Adrenal gland (tissue), 5 donors: ENCODE results near the gene FYB1.

Source experiments
- POLR2A ChIP-seq, 2 donors: fragments of 450-650 bp; IDR thresholded peaks; one replicate each; pipeline ENCODE4 v1.6.1; 2017; ENCODE audit warnings: antibody characterized with exemption in 2 of 2, mild to moderate bottlenecking in 2 of 2, moderate library complexity in 1 of 2
- TF ChIP-seq, protein P1 (sequence below), 6 experiments: fragments of 450-650 bp in 4 of 6; fragments of 200-600 bp in 2 of 6; sonication (generic) in 1 of 6; IDR thresholded peaks; 1 replicate in 5 of 6; 2 replicates in 1 of 6; pipeline versions ENCODE4 v1.5.1 to v1.8.0; 2016 to 2021; ENCODE audit warnings: antibody characterized with exemption in 6 of 6, mild to moderate bottlenecking in 2 of 6, moderate library complexity in 1 of 6
- donor health status: DM: no; HTN: no; CAD: no.

DNA sequence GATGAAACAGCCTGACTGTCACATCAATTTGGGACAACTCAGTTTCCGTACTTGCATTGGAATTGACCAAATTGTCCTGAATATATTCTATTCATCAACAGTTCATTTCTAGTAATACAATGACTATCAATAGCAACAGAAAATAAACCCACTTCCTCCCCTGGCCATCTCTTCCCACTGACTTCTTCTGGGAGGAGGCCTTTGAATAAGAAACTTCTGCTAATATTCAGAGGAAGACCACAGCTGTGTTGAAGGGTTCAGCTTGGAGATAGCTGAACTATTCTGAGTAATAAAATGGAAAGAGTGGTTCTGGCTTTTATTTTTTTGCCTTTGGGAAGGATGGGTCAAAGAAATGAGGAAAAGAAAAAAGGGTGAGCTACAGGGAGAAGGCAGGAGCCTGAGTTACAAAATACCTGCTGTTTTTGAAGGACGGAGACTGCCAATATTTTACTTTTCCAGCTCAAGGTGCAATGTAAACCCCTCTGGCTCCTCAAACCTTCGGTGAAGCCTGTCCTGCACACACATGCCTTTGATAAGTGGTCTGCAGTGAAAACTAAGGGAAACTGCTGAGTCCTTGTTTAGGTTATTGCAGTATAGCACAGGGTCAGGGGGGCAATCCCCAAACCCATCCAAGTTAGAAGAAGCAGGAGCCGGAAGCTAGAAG is 29.9 kb downstream of the FYB1 start:
- TF ChIP-seq, protein P1, sequence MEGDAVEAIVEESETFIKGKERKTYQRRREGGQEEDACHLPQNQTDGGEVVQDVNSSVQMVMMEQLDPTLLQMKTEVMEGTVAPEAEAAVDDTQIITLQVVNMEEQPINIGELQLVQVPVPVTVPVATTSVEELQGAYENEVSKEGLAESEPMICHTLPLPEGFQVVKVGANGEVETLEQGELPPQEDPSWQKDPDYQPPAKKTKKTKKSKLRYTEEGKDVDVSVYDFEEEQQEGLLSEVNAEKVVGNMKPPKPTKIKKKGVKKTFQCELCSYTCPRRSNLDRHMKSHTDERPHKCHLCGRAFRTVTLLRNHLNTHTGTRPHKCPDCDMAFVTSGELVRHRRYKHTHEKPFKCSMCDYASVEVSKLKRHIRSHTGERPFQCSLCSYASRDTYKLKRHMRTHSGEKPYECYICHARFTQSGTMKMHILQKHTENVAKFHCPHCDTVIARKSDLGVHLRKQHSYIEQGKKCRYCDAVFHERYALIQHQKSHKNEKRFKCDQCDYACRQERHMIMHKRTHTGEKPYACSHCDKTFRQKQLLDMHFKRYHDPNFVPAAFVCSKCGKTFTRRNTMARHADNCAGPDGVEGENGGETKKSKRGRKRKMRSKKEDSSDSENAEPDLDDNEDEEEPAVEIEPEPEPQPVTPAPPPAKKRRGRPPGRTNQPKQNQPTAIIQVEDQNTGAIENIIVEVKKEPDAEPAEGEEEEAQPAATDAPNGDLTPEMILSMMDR (IDR thresholded peaks at IDR 0.05) = no peak
- TF ChIP-seq POLR2A (IDR thresholded peaks at IDR 0.05) = no peak
